NT2/D1 (cell line): ENCODE data around the gene RFPL4AL1.

ENCODE experiments used
- YY1 ChIP-seq: IDR thresholded peaks from 2 replicates; pipeline ENCODE4 v1.6.1; 2011; ENCODE audit not compliant: insufficient read length, insufficient read depth
- ZNF274 ChIP-seq: IDR thresholded peaks from 2 replicates; pipeline ENCODE4 v1.6.1; 2011; ENCODE audit warnings: mild to moderate bottlenecking, low read depth, low read length

GRCh38 chr19:55753401-55753800 lies 15.5 kb upstream of the RFPL4AL1 start:
- TF ChIP-seq ZNF274 (no peak), YY1 (no peak)
